GM12891 (cell line): ENCODE results near the gene ANO9.
"Not testable (repeated sequence)": the region's sequence is repeated elsewhere in the genome, so short reads cannot be mapped to it uniquely, and the experiment has no call there.

Source experiments
- DNase-seq: peaks from one replicate; pipeline ENCODE4 v3.0.0; 2011; ENCODE audit warnings: low spot score; ENCODE audit not compliant: insufficient read length
- FAIRE-seq: peaks from 2 replicates; lab custom pipeline; 2011; peaks lifted over from hg19 to GRCh38; lab: Jason Lieb, UNC
- PAX5 ChIP-seq: IDR thresholded peaks from 2 replicates; pipeline ENCODE4 v1.6.1; 2011; ENCODE audit warnings: low read length, moderate library complexity, mild to moderate bottlenecking; ENCODE audit not compliant: insufficient read depth, severe bottlenecking
- POLR2A ChIP-seq: IDR thresholded peaks from 2 replicates; pipeline ENCODE4 v1.6.1; 2011; ENCODE audit warnings: low read depth, low read length, control low read depth
- POLR2AphosphoS5 ChIP-seq: IDR thresholded peaks from 2 replicates; pipeline ENCODE4 v1.6.1; 2011; ENCODE audit warnings: low read depth, low read length, control low read depth
- POU2F2 ChIP-seq: IDR thresholded peaks from 2 replicates; pipeline ENCODE4 v1.6.1; 2011; ENCODE audit warnings: low read depth, mild to moderate bottlenecking, control low read depth, low read length, moderate library complexity
- SPI1 ChIP-seq: IDR thresholded peaks from 2 replicates; pipeline ENCODE4 v1.6.1; 2011; ENCODE audit warnings: low read depth, low read length, control low read depth
- TAF1 ChIP-seq: IDR thresholded peaks from 2 replicates; pipeline ENCODE4 v1.6.1; 2011; ENCODE audit warnings: low read depth, low read length, control low read depth

ANO9 gene

DNA sequence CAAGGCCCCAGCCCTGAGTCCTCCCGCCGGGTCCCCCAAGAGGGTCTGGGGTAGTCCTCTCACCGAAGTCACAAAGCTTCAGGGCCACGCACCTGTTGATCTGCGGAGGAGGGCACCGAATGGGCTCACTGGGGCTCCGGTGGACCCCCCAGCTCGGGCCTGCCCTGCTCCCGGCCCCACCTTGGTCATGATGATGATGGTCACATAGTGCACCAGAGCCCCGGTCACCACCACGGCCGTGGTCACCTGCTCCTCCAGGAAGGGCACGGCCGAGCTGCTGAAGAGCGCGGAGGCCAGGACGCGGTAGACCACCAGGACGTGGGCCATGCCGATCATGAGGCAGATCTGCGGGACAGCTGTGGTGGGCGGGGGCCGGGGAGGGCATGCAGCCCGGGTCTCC lies 13.5 kb downstream of the ANO9 start:
- TF ChIP-seq PAX5 (no peak), POLR2AphosphoS5 (no peak), SPI1 (no peak), TAF1 (no peak), POU2F2 (no peak), POLR2A (no peak)
- FAIRE-seq (no peak), DNase-seq (no peak)

DNA sequence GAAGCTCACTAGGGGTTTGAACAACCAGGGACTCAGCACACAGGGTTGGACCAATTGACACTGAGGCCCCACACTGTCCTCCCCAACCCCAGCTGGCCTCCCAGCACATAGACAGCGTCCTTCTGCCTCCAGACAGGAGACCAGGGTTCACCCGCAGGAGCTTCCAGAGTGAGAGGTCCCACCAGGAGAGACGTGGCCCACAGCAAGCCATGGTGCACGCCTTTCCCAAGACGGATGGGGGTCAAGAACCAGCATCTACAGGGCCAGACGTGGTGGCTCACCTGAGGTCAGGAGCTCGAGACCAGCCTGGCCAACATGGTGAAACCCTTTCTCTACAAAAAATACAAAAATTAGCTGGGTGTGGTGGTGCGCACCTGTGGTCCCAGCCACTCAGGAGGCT lies 15.0 kb downstream of the ANO9 start:
- no peak for TF ChIP-seq TAF1
- TF ChIP-seq POLR2AphosphoS5 = no peak
- TF ChIP-seq POLR2A = no peak
- no peak for TF ChIP-seq PAX5
- no peak for TF ChIP-seq POU2F2
- no peak for TF ChIP-seq SPI1
- DNase-seq (no peak), FAIRE-seq (no peak)

GRCh38 chr11:425301-425700 lies 16.5 kb downstream of the ANO9 start:
- FAIRE-seq (no peak), DNase-seq (no peak)
- TF ChIP-seq POU2F2 (no peak), TAF1 (no peak)

GRCh38 chr11:424766-425165 lies 17.0 kb downstream of the ANO9 start:
- DNase-seq, FAIRE-seq: not testable (repeated sequence)

DNA sequence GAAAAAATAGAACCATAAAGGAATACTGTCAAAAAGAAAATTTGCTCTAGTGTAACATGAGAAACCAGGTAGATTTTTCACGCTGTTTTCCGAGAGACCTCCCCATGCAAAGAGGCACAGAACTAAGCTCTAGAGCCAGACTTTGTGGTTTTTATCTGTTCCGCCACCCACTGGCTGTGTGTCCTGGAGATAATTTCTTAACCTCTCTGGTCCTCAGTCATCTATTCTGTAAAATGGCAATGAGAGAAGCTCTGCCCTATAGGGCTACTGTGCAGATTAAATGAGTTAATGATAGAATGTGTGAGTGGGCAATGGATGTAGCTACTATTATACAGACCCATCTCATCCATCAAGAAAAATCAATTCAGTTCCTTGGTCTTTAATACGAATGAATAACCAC lies 17.6 kb downstream of the ANO9 start:
- FAIRE-seq (no peak), DNase-seq (no peak)
- no peak for TF ChIP-seq POU2F2
- no peak for TF ChIP-seq POLR2AphosphoS5
- TF ChIP-seq PAX5 = no peak
- TF ChIP-seq SPI1 = no peak
- no peak for TF ChIP-seq TAF1
- TF ChIP-seq POLR2A = no peak

- TF ChIP-seq SPI1 (no peak), POLR2A (no peak), POLR2AphosphoS5 (no peak), PAX5 (no peak), POU2F2 (no peak), TAF1 (no peak)
- FAIRE-seq (no peak), DNase-seq (no peak)
Observed at GRCh38 chr11:422249-422656, 19.6 kb downstream of the ANO9 start.

DNA sequence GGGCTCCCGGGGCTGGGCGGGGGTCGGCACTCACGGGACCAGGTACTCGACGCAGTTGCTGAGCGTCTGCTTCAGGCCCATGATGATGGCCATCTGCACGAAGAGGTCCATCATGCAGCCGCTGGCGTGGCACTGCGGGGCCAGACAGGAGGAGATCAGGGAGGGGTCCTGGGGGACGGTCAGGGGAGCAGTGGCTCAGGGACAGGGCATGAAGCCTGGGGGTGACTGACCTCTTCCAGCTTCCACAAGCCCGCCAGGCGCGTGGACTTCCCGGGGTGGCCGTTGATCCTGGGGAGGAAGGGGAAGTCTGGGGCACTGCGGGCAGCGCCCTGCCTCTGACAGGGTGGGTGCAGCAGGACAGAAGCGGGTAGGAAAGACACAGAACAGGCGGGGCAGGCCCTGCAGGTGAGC lies 20.9 kb downstream of the ANO9 start:
- TF ChIP-seq POLR2A = no peak
- TF ChIP-seq PAX5 = no peak
- no peak for TF ChIP-seq POLR2AphosphoS5
- no peak for TF ChIP-seq TAF1
- no peak for TF ChIP-seq SPI1
- TF ChIP-seq POU2F2 = no peak
- DNase-seq (no peak), FAIRE-seq (no peak)

GRCh38 chr11:420054-420910 lies 21.5 kb downstream of the ANO9 start:
- TF ChIP-seq TAF1 (no peak), POLR2AphosphoS5 (no peak), POU2F2 (no peak), POLR2A (no peak), SPI1 (no peak), PAX5 (no peak)
- DNase-seq (no peak), FAIRE-seq (no peak)

GRCh38 chr11:419248-420005 lies 22.4 kb downstream of the ANO9 start:
- no peak for TF ChIP-seq PAX5
- TF ChIP-seq POLR2AphosphoS5 = no peak
- no peak for TF ChIP-seq SPI1
- no peak for TF ChIP-seq POU2F2
- DNase-seq = no peak
- no peak for FAIRE-seq

DNA sequence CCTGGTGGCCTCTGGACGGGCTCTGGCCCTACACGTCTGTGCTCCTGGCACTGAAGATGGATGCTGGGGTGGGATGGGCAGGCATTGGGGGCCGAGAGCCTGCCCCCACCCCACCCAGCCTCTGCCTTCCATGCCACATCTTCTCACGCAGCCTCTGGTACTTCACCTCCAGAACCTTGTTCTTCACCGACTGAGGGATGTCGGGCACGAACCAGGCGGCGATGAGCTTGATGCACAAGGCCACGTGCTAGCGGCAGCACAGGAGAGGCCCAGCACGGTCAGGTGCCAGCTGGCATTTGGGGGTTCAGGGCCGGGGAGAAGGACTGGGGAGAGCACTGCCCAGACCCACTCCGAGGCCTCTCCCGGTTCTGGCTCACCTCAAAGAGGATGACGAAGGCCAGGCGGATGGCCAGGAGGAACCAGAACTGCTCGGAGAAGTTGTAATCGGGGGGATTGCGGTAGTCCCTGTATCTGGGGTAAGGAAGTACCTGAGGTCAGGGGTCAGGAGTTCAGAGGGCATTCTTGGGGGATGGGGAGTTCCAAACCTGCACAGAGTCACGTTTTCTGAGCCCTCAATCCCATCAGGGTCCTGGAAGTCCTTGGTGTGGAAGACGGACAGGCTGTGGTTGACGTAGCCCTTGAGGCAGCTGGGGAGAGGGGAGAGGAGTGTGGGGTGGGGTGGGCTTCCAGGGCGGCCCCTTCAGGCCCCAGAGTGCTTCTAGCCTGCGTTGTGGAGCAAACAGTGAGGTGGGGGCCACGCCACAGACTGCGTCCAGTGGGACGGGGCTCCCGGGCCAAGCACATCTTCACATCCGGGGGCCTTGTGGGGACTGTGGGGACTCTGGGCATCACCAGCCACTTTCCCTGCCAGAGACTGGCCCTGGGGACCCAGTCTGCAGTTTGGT lies 23.2 kb downstream of the ANO9 start:
- FAIRE-seq (no peak), DNase-seq (no peak)
- no peak for TF ChIP-seq POLR2AphosphoS5
- no peak for TF ChIP-seq SPI1
- TF ChIP-seq TAF1 = no peak
- TF ChIP-seq POLR2A = no peak
- TF ChIP-seq PAX5 = no peak
- no peak for TF ChIP-seq POU2F2

DNA sequence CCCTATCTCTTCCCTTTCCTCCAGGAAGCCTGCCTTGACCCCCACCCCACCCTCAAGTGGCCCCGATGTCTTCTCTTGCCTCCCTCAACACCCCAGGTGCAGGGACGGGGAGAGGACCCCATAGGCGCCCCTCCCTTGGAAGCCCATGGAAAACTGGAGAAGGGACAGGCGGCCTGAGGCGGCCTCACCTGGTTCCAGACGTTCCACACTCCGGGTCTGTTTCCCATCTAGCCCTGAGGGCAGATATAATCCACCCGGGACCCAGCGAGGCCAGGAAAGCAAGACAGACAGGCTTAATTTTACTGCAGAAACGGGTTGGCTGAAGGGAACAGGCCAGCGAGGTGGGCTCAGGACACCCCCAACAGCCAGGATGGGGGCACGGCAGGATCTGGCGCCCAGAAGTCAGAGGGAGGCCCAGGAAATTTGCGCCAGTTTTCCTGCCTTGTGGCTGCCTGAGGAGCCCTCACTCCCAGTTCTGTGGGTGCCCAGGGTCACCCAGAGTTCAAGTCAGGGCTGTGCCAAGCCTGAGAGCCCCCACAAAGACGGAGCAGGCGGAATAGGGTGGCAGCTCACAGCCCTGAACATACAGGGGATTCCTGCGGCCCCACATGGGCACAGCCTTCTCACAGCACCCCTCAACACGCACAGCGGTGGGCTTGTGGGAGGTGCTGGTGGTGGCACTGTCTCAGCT lies 24.0 kb downstream of the ANO9 start:
- no peak for FAIRE-seq
- no peak for TF ChIP-seq PAX5
- TF ChIP-seq TAF1 = no peak
- no peak for TF ChIP-seq SPI1
- TF ChIP-seq POLR2A = no peak
- TF ChIP-seq POLR2AphosphoS5 = no peak
- no peak for TF ChIP-seq POU2F2
- DNase-seq = no peak
